PC-3 (cell line): ENCODE measurements around the gene TMEM132D. TPM values are rescaled to one million over a fixed set of nuclear protein-coding genes. Genes with fewer than 3 reads are reported as not detected.
A peak's percentile ranks its signal among the peaks of the same experiment; 100 is the strongest.

Source experiments
- ATAC-seq: fragments of 200-7000 bp; cut with Tn5 transposase; 2 replicates; pipeline ENCODE4 v1.9.1; 2020; ENCODE audit warnings: mild to moderate bottlenecking, moderate library complexity
- BruUV-seq: library from RNA; stranded (reverse); fragments of 400-500 nt; replicated peaks from 2 replicates; lab custom pipeline; 2021; lab: Mats Ljungman, UMichigan
- CTCF ChIA-PET: fragments of 300-600 bp; sonication (Branson Sonifier 250); formaldehyde crosslinking; loops from one replicate; lab custom pipeline; 2022; ENCODE audit warnings: antibody characterized with exemption; lab: Charles Lee
- POLR2A ChIA-PET: fragments of 300-600 bp; sonication (Branson Sonifier 250); formaldehyde crosslinking; loops from one replicate; lab custom pipeline; 2022; ENCODE audit warnings: antibody characterized with exemption; ENCODE audit not compliant: unreplicated experiment; lab: Charles Lee
- DNase-seq: peaks from one replicate; pipeline ENCODE4 v3.0.0-alpha.2; 2015
- H2AFZ ChIP-seq: fragments of 300-600 bp; sonication (generic); 2 replicates; pipeline ENCODE4 v1.6.0; 2016; ENCODE audit warnings: antibody characterized with exemption, low read length
- H3F3A ChIP-seq: fragments of 300-600 bp; sonication (generic); one replicate; pipeline ENCODE4 v1.6.0; 2017; ENCODE audit warnings: antibody characterized with exemption, low read length, control low read depth, mild to moderate bottlenecking; ENCODE audit not compliant: unreplicated experiment
- H3K27ac ChIP-seq: fragments of 300-600 bp; sonication (generic); 2 replicates; pipeline ENCODE4 v1.5.1; 2016; ENCODE audit warnings: mild to moderate bottlenecking, low read length
- H3K27me3 ChIP-seq: fragments of 300-600 bp; sonication (generic); 2 replicates; pipeline ENCODE4 v1.6.1; 2016; ENCODE audit warnings: low read length, mixed read lengths
- H3K36me3 ChIP-seq: fragments of 300-600 bp; sonication (generic); 2 replicates; pipeline ENCODE4 v1.6.1; 2016; ENCODE audit warnings: low read depth, mixed run types, low read length, mixed read lengths
- H3K4me1 ChIP-seq: fragments of 300-600 bp; sonication (generic); 2 replicates; pipeline ENCODE4 v1.5.1; 2016; ENCODE audit warnings: low read length; ENCODE audit not compliant: insufficient read depth
- H3K4me2 ChIP-seq: fragments of 300-600 bp; sonication (generic); 2 replicates; pipeline ENCODE4 v1.6.0; 2016; ENCODE audit warnings: low read length
- H3K4me3 ChIP-seq: fragments of 300-600 bp; sonication (generic); 2 replicates; pipeline ENCODE4 v1.5.1; 2016; ENCODE audit warnings: mild to moderate bottlenecking, low read length, mixed read lengths
- H3K79me2 ChIP-seq: fragments of 300-600 bp; sonication (generic); 2 replicates; pipeline ENCODE4 v1.6.1; 2017; ENCODE audit warnings: low read length, mixed read lengths
- H3K9ac ChIP-seq: fragments of 300-600 bp; sonication (generic); 2 replicates; pipeline ENCODE4 v1.6.0; 2016; ENCODE audit warnings: mild to moderate bottlenecking, low read length
- H3K9me2 ChIP-seq: fragments of 300-600 bp; sonication (generic); replicated peaks from 2 replicates; pipeline ENCODE4 v1.6.1; 2016; ENCODE audit warnings: mixed run types, low read length, mixed read lengths
- H3K9me3 ChIP-seq: fragments of 300-600 bp; sonication (generic); 2 replicates; pipeline ENCODE4 v1.6.1; 2016; ENCODE audit warnings: low read length, mixed read lengths
- H4K20me1 ChIP-seq: fragments of 300-600 bp; sonication (generic); 2 replicates; pipeline ENCODE4 v1.6.1; 2016; ENCODE audit warnings: low read length, mixed read lengths
- CTCF ChIP-seq: fragments of 300-600 bp; sonication (generic); conservative IDR thresholded peaks from 2 replicates; pipeline ENCODE4 v1.5.1; 2017; ENCODE audit warnings: antibody characterized with exemption, low read depth, mild to moderate bottlenecking, low read length
- EZH2 ChIP-seq: fragments of 300-600 bp; sonication (generic); IDR thresholded peaks from one replicate; pipeline ENCODE4 v1.6.1; 2017; ENCODE audit warnings: antibody characterized with exemption, mild to moderate bottlenecking, low read length; ENCODE audit not compliant: unreplicated experiment
- EZH2phosphoT487 ChIP-seq: fragments of 300-600 bp; sonication (generic); IDR thresholded peaks from 2 replicates; pipeline ENCODE4 v1.6.1; 2018; ENCODE audit warnings: mild to moderate bottlenecking, antibody characterized with exemption, low read length, borderline replicate concordance
- intact Hi-C: fragments of 100-400 bp; cut with micrococcal nuclease; formaldehyde crosslinking; loops from 2 replicates; pipeline ENCODE4 v1.9.0; 2023
- total RNA-seq: library from RNA; depleted of rRNA; stranded (reverse); fragments of >200 nt; gene quantifications from 2 replicates; pipeline ENCODE4 v1.2.3, GENCODE V29; 2014

Gene TMEM132D
- total RNA-seq, 1 experiment from 2014 or later, result not detected

GRCh38 chr12:129665414-129665813 lies 238.4 kb downstream of the TMEM132D start:
- Histone ChIP-seq H2AFZ (no peak overlapping the region), H3K9me3 (no peaks in the 10 kb centered on the region), H3F3A (no peaks in the 10 kb centered on the region), H3K36me3 (no peaks in the 10 kb centered on the region), H3K4me2 (no peak overlapping the region), H3K9ac (no peak overlapping the region), H3K27me3 (0 out of 2 replicates have a peak, but pooled peaks cover 3% of the 10 kb centered on the region), H3K4me3 (no peak overlapping the region), H3K4me1 (no peaks in the 10 kb centered on the region), H3K79me2 (no peaks in the 10 kb centered on the region), H3K27ac (no peak overlapping the region), H4K20me1 (no peaks in the 10 kb centered on the region), H3K9me2 (no peaks in the 10 kb centered on the region)
- DNase-seq, result no peak
- CTCF ChIA-PET, result no interaction called here
- POLR2A ChIA-PET, result no interaction called here
- no TSS peak for BruUV-seq
- TF ChIP-seq CTCF, result no peak
- no peak for TF ChIP-seq EZH2phosphoT487
- no peak for TF ChIP-seq EZH2
- intact Hi-C loops, result no loop called here
- ATAC-seq, result no peak

DNA sequence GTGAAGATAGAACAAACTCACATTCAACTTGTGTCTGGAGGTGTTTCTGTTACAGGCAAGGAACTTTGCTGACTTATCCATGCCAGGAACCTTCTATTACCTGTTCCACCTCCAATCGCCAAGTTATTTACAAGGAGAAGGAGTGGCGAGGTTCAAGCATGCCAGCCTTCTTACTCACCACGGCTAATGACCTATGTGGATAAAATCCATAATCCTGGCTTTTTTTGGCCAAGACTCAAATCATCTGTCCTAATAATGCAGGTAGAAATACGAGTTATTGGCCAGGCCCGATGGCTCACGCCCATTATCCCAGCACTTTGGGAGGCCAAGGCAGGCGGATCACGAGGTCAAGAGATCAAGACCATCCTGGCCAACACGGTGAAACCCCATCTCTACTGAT lies 241.6 kb downstream of the TMEM132D start:
- H3K27me3 ChIP-seq, result 0 out of 2 replicates have a peak, but pooled peaks cover 3% of the 10 kb centered on the region
- ATAC-seq (no peak), DNase-seq (peak; percentile 50)
- no peaks in the 10 kb centered on the region for H3K4me1 ChIP-seq
- H3K4me2 ChIP-seq, result no peak overlapping the region
- no peak overlapping the region for H3K27ac ChIP-seq
- intact Hi-C loops, result no loop called here
- H3F3A ChIP-seq, result no peaks in the 10 kb centered on the region
- ChIA-PET CTCF (no interaction called here), POLR2A (no interaction called here)
- no peaks in the 10 kb centered on the region for H3K79me2 ChIP-seq
- H3K9me3 ChIP-seq, result peaks cover 4% of the 10 kb centered on the region; the same call in 1 of the 2 replicates
- BruUV-seq, result no TSS peak
- no peak overlapping the region for H3K4me3 ChIP-seq
- H2AFZ ChIP-seq, result no peak overlapping the region
- no peaks in the 10 kb centered on the region for H4K20me1 ChIP-seq
- H3K36me3 ChIP-seq, result no peaks in the 10 kb centered on the region
- TF ChIP-seq CTCF (no peak), EZH2phosphoT487 (no peak), EZH2 (no peak)
- H3K9me2 ChIP-seq, result no peaks in the 10 kb centered on the region
- H3K9ac ChIP-seq, result no peak overlapping the region

- ATAC-seq, result no peak
Observed at GRCh38 chr12:129660946-129661345, 242.9 kb downstream of the TMEM132D start.

More at GRCh38 chr12:129660946-129661345, 242.9 kb downstream of the TMEM132D start:
- BruUV-seq, result no TSS peak
- Histone ChIP-seq H3K9ac (no peak overlapping the region), H3K9me2 (no peaks in the 10 kb centered on the region), H3K4me3 (no peak overlapping the region), H3K27me3 (peaks cover 8% of the 10 kb centered on the region; the same call in 1 of the 2 replicates), H4K20me1 (no peaks in the 10 kb centered on the region), H3F3A (no peaks in the 10 kb centered on the region), H3K79me2 (no peaks in the 10 kb centered on the region), H3K4me1 (no peaks in the 10 kb centered on the region), H3K9me3 (peaks cover 5% of the 10 kb centered on the region; the same call in 1 of the 2 replicates), H3K27ac (no peak overlapping the region), H3K36me3 (no peaks in the 10 kb centered on the region), H3K4me2 (no peak overlapping the region), H2AFZ (no peak overlapping the region)
- intact Hi-C loops, result no loop called here
- TF ChIP-seq EZH2phosphoT487 (no peak), EZH2 (no peak), CTCF (no peak)
- ChIA-PET POLR2A (no interaction called here), CTCF (no interaction called here)
- no peak for DNase-seq
